ENCODE measurements around the gene RPAP2. TPM values are rescaled to one million over a fixed set of nuclear protein-coding genes. Genes with fewer than 3 reads are reported as not detected.

The RPAP2 gene
- total RNA-seq, 1 experiment from 2014 or later = 31.8 TPM

GRCh38 chr1:92398519-92398918 is 99.7 kb downstream of the RPAP2 start:
- Histone ChIP-seq H3K9me3 (ENCODE audit: low read depth, low read length, poor library complexity, severe bottlenecking) (peaks cover 19% of the 10 kb centered on the region), H3K27ac (ENCODE audit: low read depth, low read length, poor library complexity, severe bottlenecking) (no peak overlapping the region), H3K36me3 (ENCODE audit: insufficient read depth, low read length, poor library complexity, severe bottlenecking) (no peaks in the 10 kb centered on the region), H3K4me1 (ENCODE audit: insufficient read depth, low read length, poor library complexity, severe bottlenecking) (no peaks in the 10 kb centered on the region), H3K27me3 (replicated peaks; ENCODE audit: insufficient read depth, low read depth, low read length, poor library complexity) (no peaks in the 10 kb centered on the region), H3K4me3 (ENCODE audit: low read depth, low read length, poor library complexity, severe bottlenecking) (no peak overlapping the region)
- intact Hi-C loops (cut with micrococcal nuclease; ENCODE audit: unreplicated experiment) = no loop called here
- BruUV-seq (replicated peaks) = no TSS peak
- POLR2A ChIA-PET (ENCODE audit: low non-redundant PET) = no interaction called here
- no peak for DNase-seq (ENCODE audit: low spot score)
- no peak for TF ChIP-seq EZH2 (IDR thresholded peaks at IDR 0.05; ENCODE audit: borderline replicate concordance, low read depth, low read length, poor library complexity, severe bottlenecking)
- no peak for TF ChIP-seq CTCF (conservative IDR thresholded peaks at IDR 0.05; ENCODE audit: low read depth, low read length)
- CTCF ChIA-PET = no interaction called here

- H3K36me3 ChIP-seq (ENCODE audit: insufficient read depth, low read length, poor library complexity, severe bottlenecking) = no peaks in the 10 kb centered on the region
- no peak for DNase-seq (ENCODE audit: low spot score)
- peaks cover 24% of the 10 kb centered on the region for H3K9me3 ChIP-seq (ENCODE audit: low read depth, low read length, poor library complexity, severe bottlenecking)
- no peak overlapping the region for H3K4me3 ChIP-seq (ENCODE audit: low read depth, low read length, poor library complexity, severe bottlenecking)
- no peaks in the 10 kb centered on the region for H3K27me3 ChIP-seq (replicated peaks; ENCODE audit: insufficient read depth, low read depth, low read length, poor library complexity)
- ChIA-PET CTCF (no interaction called here), POLR2A (ENCODE audit: low non-redundant PET) (no interaction called here)
- no TSS peak for BruUV-seq (replicated peaks)
- H3K27ac ChIP-seq (ENCODE audit: low read depth, low read length, poor library complexity, severe bottlenecking) = no peak overlapping the region
- TF ChIP-seq CTCF (conservative IDR thresholded peaks at IDR 0.05; ENCODE audit: low read depth, low read length) = no peak
- intact Hi-C loops (cut with micrococcal nuclease; ENCODE audit: unreplicated experiment) = no loop called here
- H3K4me1 ChIP-seq (ENCODE audit: insufficient read depth, low read length, poor library complexity, severe bottlenecking) = no peaks in the 10 kb centered on the region
Measured at GRCh38 chr1:92399076-92399475, 100.2 kb downstream of the RPAP2 start.

GRCh38 chr1:92404661-92405060 is 105.8 kb downstream of the RPAP2 start:
- no peak overlapping the region for H3K27ac ChIP-seq (ENCODE audit: low read depth, low read length, poor library complexity, severe bottlenecking)
- ChIA-PET POLR2A (ENCODE audit: low non-redundant PET) (no interaction called here), CTCF (no interaction called here)
- intact Hi-C loops (cut with micrococcal nuclease; ENCODE audit: unreplicated experiment) = no loop called here
- no peak overlapping the region for H3K4me3 ChIP-seq (ENCODE audit: low read depth, low read length, poor library complexity, severe bottlenecking)
- BruUV-seq (replicated peaks) = no TSS peak
- H3K4me1 ChIP-seq (ENCODE audit: insufficient read depth, low read length, poor library complexity, severe bottlenecking) = no peaks in the 10 kb centered on the region
- peaks cover 24% of the 10 kb centered on the region for H3K9me3 ChIP-seq (ENCODE audit: low read depth, low read length, poor library complexity, severe bottlenecking)
- H3K27me3 ChIP-seq (replicated peaks; ENCODE audit: insufficient read depth, low read depth, low read length, poor library complexity) = no peaks in the 10 kb centered on the region
- TF ChIP-seq CTCF (conservative IDR thresholded peaks at IDR 0.05; ENCODE audit: low read depth, low read length) = no peak
- no peak for TF ChIP-seq EZH2 (IDR thresholded peaks at IDR 0.05; ENCODE audit: borderline replicate concordance, low read depth, low read length, poor library complexity, severe bottlenecking)
- no peak for DNase-seq (ENCODE audit: low spot score)
- no peaks in the 10 kb centered on the region for H3K36me3 ChIP-seq (ENCODE audit: insufficient read depth, low read length, poor library complexity, severe bottlenecking)

Measured in A673 (cell line).